ENCODE measurements around the gene PDE6H. TPM values are rescaled to one million over a fixed set of nuclear protein-coding genes. Genes with fewer than 3 reads are reported as not detected.

Gene PDE6H
- total RNA-seq, 1 donor from 2014 or later: not detected

GRCh38 chr12:14930299-14930698, 42.5 kb upstream of the PDE6H start:
- H3K4me3 Mint-ChIP-seq (ENCODE audit: low read depth): no peak overlapping the region
- H3K27me3 Mint-ChIP-seq: no peaks in the 10 kb centered on the region
- no peak for DNase-seq (ENCODE audit: low spot score, unreplicated experiment)
- H3K9me3 Mint-ChIP-seq (ENCODE audit: low read depth): peaks cover 7% of the 10 kb centered on the region
- peaks cover 1% of the 10 kb centered on the region for H3K36me3 Mint-ChIP-seq (ENCODE audit: insufficient read depth)
- H3K27ac Mint-ChIP-seq: peak overlapping the region; percentile 75
- no peak for TF ChIP-seq CTCF (IDR thresholded peaks at IDR 0.05; ENCODE audit: unreplicated experiment)
- peaks cover 48% of the 10 kb centered on the region for H3K4me1 Mint-ChIP-seq (ENCODE audit: low read depth)

- TF ChIP-seq CTCF (IDR thresholded peaks at IDR 0.05; ENCODE audit: unreplicated experiment): no peak
- DNase-seq (ENCODE audit: low spot score, unreplicated experiment): no peak
- Mint-ChIP-seq H3K4me3 (ENCODE audit: low read depth) (no peak overlapping the region), H3K9me3 (ENCODE audit: low read depth) (peaks cover 7% of the 10 kb centered on the region), H3K27me3 (no peaks in the 10 kb centered on the region), H3K4me1 (ENCODE audit: low read depth) (peaks cover 50% of the 10 kb centered on the region), H3K36me3 (ENCODE audit: insufficient read depth) (peaks cover 1% of the 10 kb centered on the region), H3K27ac (no peak overlapping the region)
These were observed 41.5 kb upstream of the PDE6H start for GRCh38 chr12:14931359-14931758.

GRCh38 chr12:14931791-14932560, 40.9 kb upstream of the PDE6H start:
- Mint-ChIP-seq H3K4me1 (ENCODE audit: low read depth) (peaks cover 48% of the 10 kb centered on the region), H3K4me3 (ENCODE audit: low read depth) (no peak overlapping the region), H3K27ac (no peak overlapping the region), H3K9me3 (ENCODE audit: low read depth) (peaks cover 7% of the 10 kb centered on the region), H3K27me3 (no peaks in the 10 kb centered on the region), H3K36me3 (ENCODE audit: insufficient read depth) (peaks cover 1% of the 10 kb centered on the region)
- DNase-seq (ENCODE audit: low spot score, unreplicated experiment): no peak
- no peak for TF ChIP-seq CTCF (IDR thresholded peaks at IDR 0.05; ENCODE audit: unreplicated experiment)

GRCh38 chr12:14934511-14934910, 38.3 kb upstream of the PDE6H start:
- H3K27me3 Mint-ChIP-seq: no peaks in the 10 kb centered on the region
- no peak for DNase-seq (ENCODE audit: low spot score, unreplicated experiment)
- peaks cover 7% of the 10 kb centered on the region for H3K9me3 Mint-ChIP-seq (ENCODE audit: low read depth)
- TF ChIP-seq CTCF (IDR thresholded peaks at IDR 0.05; ENCODE audit: unreplicated experiment): no peak
- no peak overlapping the region for H3K4me3 Mint-ChIP-seq (ENCODE audit: low read depth)
- peak overlapping the region; percentile 8 for H3K27ac Mint-ChIP-seq
- peaks cover 1% of the 10 kb centered on the region for H3K36me3 Mint-ChIP-seq (ENCODE audit: insufficient read depth)
- peaks cover 33% of the 10 kb centered on the region for H3K4me1 Mint-ChIP-seq (ENCODE audit: low read depth)

GRCh38 chr12:14935031-14935430, 37.8 kb upstream of the PDE6H start:
- no peak overlapping the region for H3K4me3 Mint-ChIP-seq (ENCODE audit: low read depth)
- H3K4me1 Mint-ChIP-seq (ENCODE audit: low read depth): peaks cover 33% of the 10 kb centered on the region
- peaks cover 1% of the 10 kb centered on the region for H3K36me3 Mint-ChIP-seq (ENCODE audit: insufficient read depth)
- no peaks in the 10 kb centered on the region for H3K27me3 Mint-ChIP-seq
- no peak for DNase-seq (ENCODE audit: low spot score, unreplicated experiment)
- H3K9me3 Mint-ChIP-seq (ENCODE audit: low read depth): peaks cover 10% of the 10 kb centered on the region
- H3K27ac Mint-ChIP-seq: peak overlapping the region; percentile 80
- TF ChIP-seq CTCF (IDR thresholded peaks at IDR 0.05; ENCODE audit: unreplicated experiment): no peak
